ENCODE results near the gene ZNF653.

Gene ZNF653

GRCh38 chr19:11507370-11508078 lies 1.9 kb upstream of the ZNF653 start:
- Histone ChIP-seq H3K27ac (ENCODE audit: low read length) (no peak overlapping the region), H3K27me3 (ENCODE audit: low read depth, low read length) (no peaks in the 10 kb centered on the region), H3K4me1 (ENCODE audit: control insufficient read depth in 1 of 2, insufficient read depth in 2 of 2, low read length in 2 of 2) (peaks cover 0 to 11% of the 10 kb centered on the region in 2 donors), H3K9me3 (ENCODE audit: control insufficient read depth in 1 of 2, low read length in 2 of 2) (no peaks in the 10 kb centered on the region), H3K4me3 (ENCODE audit: low read depth in 1 of 2, low read length in 2 of 2) (no peak overlapping the region), H3K36me3 (ENCODE audit: control insufficient read depth in 1 of 2, insufficient read depth in 2 of 2, low read length in 2 of 2) (peaks cover 5 to 17% of the 10 kb centered on the region in 2 donors)

- no peak overlapping the region for H3K4me3 ChIP-seq (ENCODE audit: low read depth in 1 of 2, low read length in 2 of 2)
- H3K36me3 ChIP-seq (ENCODE audit: control insufficient read depth in 1 of 2, insufficient read depth in 2 of 2, low read length in 2 of 2) = peaks cover 5 to 11% of the 10 kb centered on the region in 2 donors
- H3K4me1 ChIP-seq (ENCODE audit: control insufficient read depth in 1 of 2, insufficient read depth in 2 of 2, low read length in 2 of 2) = peaks cover 0 to 11% of the 10 kb centered on the region in 2 donors
- H3K27ac ChIP-seq (ENCODE audit: low read length) = no peak overlapping the region
- no peaks in the 10 kb centered on the region for H3K9me3 ChIP-seq (ENCODE audit: control insufficient read depth in 1 of 2, low read length in 2 of 2)
- no peaks in the 10 kb centered on the region for H3K27me3 ChIP-seq (ENCODE audit: low read depth, low read length)
These were observed 1.3 kb upstream of the ZNF653 start for GRCh38 chr19:11506967-11507366.

GRCh38 chr19:11506101-11506555 lies 489 bp upstream of the ZNF653 start:
- Histone ChIP-seq H3K9me3 (ENCODE audit: control insufficient read depth in 1 of 2, low read length in 2 of 2) (no peaks in the 10 kb centered on the region), H3K4me1 (ENCODE audit: control insufficient read depth in 1 of 2, insufficient read depth in 2 of 2, low read length in 2 of 2) (peaks cover 0 to 11% of the 10 kb centered on the region in 2 donors), H3K4me3 (ENCODE audit: low read depth in 1 of 2, low read length in 2 of 2) (peak overlapping the region; percentile 75 to 81), H3K27me3 (ENCODE audit: low read depth, low read length) (no peaks in the 10 kb centered on the region), H3K27ac (ENCODE audit: low read length) (peak overlapping the region; percentile 39), H3K36me3 (ENCODE audit: control insufficient read depth in 1 of 2, insufficient read depth in 2 of 2, low read length in 2 of 2) (peaks cover under 1 to 6% of the 10 kb centered on the region in 2 donors)

- Histone ChIP-seq H3K36me3 (ENCODE audit: control insufficient read depth in 1 of 2, insufficient read depth in 2 of 2, low read length in 2 of 2) (no peaks in the 10 kb centered on the region), H3K27ac (ENCODE audit: low read length) (peak overlapping the region; percentile 72), H3K27me3 (ENCODE audit: low read depth, low read length) (no peaks in the 10 kb centered on the region), H3K4me3 (ENCODE audit: low read depth in 1 of 2, low read length in 2 of 2) (peak overlapping the region; percentile 75 to 81), H3K4me1 (ENCODE audit: control insufficient read depth in 1 of 2, insufficient read depth in 2 of 2, low read length in 2 of 2) (peaks cover 0 to 11% of the 10 kb centered on the region in 2 donors), H3K9me3 (ENCODE audit: control insufficient read depth in 1 of 2, low read length in 2 of 2) (no peaks in the 10 kb centered on the region)
These were observed 571 bp downstream of the ZNF653 start for GRCh38 chr19:11505032-11505503.

- Histone ChIP-seq H3K36me3 (ENCODE audit: control insufficient read depth in 1 of 2, insufficient read depth in 2 of 2, low read length in 2 of 2) (no peaks in the 10 kb centered on the region), H3K27me3 (ENCODE audit: low read depth, low read length) (no peaks in the 10 kb centered on the region), H3K9me3 (ENCODE audit: control insufficient read depth in 1 of 2, low read length in 2 of 2) (no peaks in the 10 kb centered on the region), H3K27ac (ENCODE audit: low read length) (peak overlapping the region; percentile 72), H3K4me1 (ENCODE audit: control insufficient read depth in 1 of 2, insufficient read depth in 2 of 2, low read length in 2 of 2) (peaks cover 0 to 11% of the 10 kb centered on the region in 2 donors), H3K4me3 (ENCODE audit: low read depth in 1 of 2, low read length in 2 of 2) (peak overlapping the region; percentile 62 to 81)
These were observed 1.1 kb downstream of the ZNF653 start for GRCh38 chr19:11504502-11505031.

- H3K9me3 ChIP-seq (ENCODE audit: control insufficient read depth in 1 of 2, low read length in 2 of 2) = no peaks in the 10 kb centered on the region
- H3K36me3 ChIP-seq (ENCODE audit: control insufficient read depth in 1 of 2, insufficient read depth in 2 of 2, low read length in 2 of 2) = peaks cover 0 to 16% of the 10 kb centered on the region in 2 donors
- no peak overlapping the region for H3K27ac ChIP-seq (ENCODE audit: low read length)
- H3K4me1 ChIP-seq (ENCODE audit: control insufficient read depth in 1 of 2, insufficient read depth in 2 of 2, low read length in 2 of 2) = peaks cover 0 to 5% of the 10 kb centered on the region in 2 donors
- no peaks in the 10 kb centered on the region for H3K27me3 ChIP-seq (ENCODE audit: low read depth, low read length)
- no peak overlapping the region for H3K4me3 ChIP-seq (ENCODE audit: low read depth in 1 of 2, low read length in 2 of 2)
These were observed 5.7 kb downstream of the ZNF653 start for GRCh38 chr19:11499890-11500420.

- no peak overlapping the region for H3K27ac ChIP-seq (ENCODE audit: low read length)
- H3K36me3 ChIP-seq (ENCODE audit: control insufficient read depth in 1 of 2, insufficient read depth in 2 of 2, low read length in 2 of 2) = peaks cover 0 to 20% of the 10 kb centered on the region in 2 donors
- H3K4me1 ChIP-seq (ENCODE audit: control insufficient read depth in 1 of 2, insufficient read depth in 2 of 2, low read length in 2 of 2) = no peaks in the 10 kb centered on the region
- no peaks in the 10 kb centered on the region for H3K27me3 ChIP-seq (ENCODE audit: low read depth, low read length)
- no peak overlapping the region for H3K4me3 ChIP-seq (ENCODE audit: low read depth in 1 of 2, low read length in 2 of 2)
- H3K9me3 ChIP-seq (ENCODE audit: control insufficient read depth in 1 of 2, low read length in 2 of 2) = no peaks in the 10 kb centered on the region
These were observed 6.4 kb downstream of the ZNF653 start for GRCh38 chr19:11499220-11499726.

GRCh38 chr19:11496391-11497163 lies 9.1 kb downstream of the ZNF653 start:
- no peaks in the 10 kb centered on the region for H3K9me3 ChIP-seq (ENCODE audit: control insufficient read depth in 1 of 2, low read length in 2 of 2)
- peaks cover 0 to 20% of the 10 kb centered on the region in 2 donors for H3K36me3 ChIP-seq (ENCODE audit: control insufficient read depth in 1 of 2, insufficient read depth in 2 of 2, low read length in 2 of 2)
- no peak overlapping the region for H3K27ac ChIP-seq (ENCODE audit: low read length)
- no peak overlapping the region for H3K4me3 ChIP-seq (ENCODE audit: low read depth in 1 of 2, low read length in 2 of 2)
- no peaks in the 10 kb centered on the region for H3K4me1 ChIP-seq (ENCODE audit: control insufficient read depth in 1 of 2, insufficient read depth in 2 of 2, low read length in 2 of 2)
- H3K27me3 ChIP-seq (ENCODE audit: low read depth, low read length) = no peaks in the 10 kb centered on the region

GRCh38 chr19:11495885-11496284 lies 9.8 kb downstream of the ZNF653 start:
- H3K9me3 ChIP-seq (ENCODE audit: control insufficient read depth in 1 of 2, low read length in 2 of 2) = no peaks in the 10 kb centered on the region
- no peaks in the 10 kb centered on the region for H3K4me1 ChIP-seq (ENCODE audit: control insufficient read depth in 1 of 2, insufficient read depth in 2 of 2, low read length in 2 of 2)
- H3K27me3 ChIP-seq (ENCODE audit: low read depth, low read length) = no peaks in the 10 kb centered on the region
- H3K36me3 ChIP-seq (ENCODE audit: control insufficient read depth in 1 of 2, insufficient read depth in 2 of 2, low read length in 2 of 2) = peaks cover 0 to 25% of the 10 kb centered on the region in 2 donors
- H3K4me3 ChIP-seq (ENCODE audit: low read depth in 1 of 2, low read length in 2 of 2) = no peak overlapping the region
- no peak overlapping the region for H3K27ac ChIP-seq (ENCODE audit: low read length)

GRCh38 chr19:11495481-11495880 lies 10.2 kb downstream of the ZNF653 start:
- peaks cover 0 to 28% of the 10 kb centered on the region in 2 donors for H3K36me3 ChIP-seq (ENCODE audit: control insufficient read depth in 1 of 2, insufficient read depth in 2 of 2, low read length in 2 of 2)
- H3K9me3 ChIP-seq (ENCODE audit: control insufficient read depth in 1 of 2, low read length in 2 of 2) = no peaks in the 10 kb centered on the region
- H3K4me1 ChIP-seq (ENCODE audit: control insufficient read depth in 1 of 2, insufficient read depth in 2 of 2, low read length in 2 of 2) = no peaks in the 10 kb centered on the region
- H3K27me3 ChIP-seq (ENCODE audit: low read depth, low read length) = no peaks in the 10 kb centered on the region
- no peak overlapping the region for H3K4me3 ChIP-seq (ENCODE audit: low read depth in 1 of 2, low read length in 2 of 2)
- no peak overlapping the region for H3K27ac ChIP-seq (ENCODE audit: low read length)
